Measurements from ENCODE around the gene DNAH8.
A peak's percentile ranks its signal among the peaks of the same experiment; 100 is the strongest.

Gene DNAH8

DNA sequence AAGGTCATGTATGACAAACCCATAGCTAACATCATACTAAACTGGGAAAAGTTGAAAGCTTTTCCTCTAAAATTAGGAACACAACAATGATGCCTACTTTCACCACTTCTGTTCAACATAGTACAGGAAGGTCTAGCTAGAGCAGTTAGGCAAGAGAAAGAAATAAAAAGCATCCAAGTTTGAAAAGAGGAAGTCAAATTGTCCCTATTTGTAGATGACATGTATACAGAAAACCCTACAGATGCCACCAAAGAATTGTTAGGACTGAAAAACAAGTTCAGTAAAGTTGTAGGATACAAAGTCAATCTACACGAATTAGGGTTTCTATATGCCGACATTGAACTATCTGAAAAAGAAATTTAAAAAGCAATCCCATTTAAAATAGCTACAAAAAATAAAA, 244.0 kb downstream of the DNAH8 start:
- DNase-seq (ENCODE audit: low read depth, low spot score) = no peak

DNA sequence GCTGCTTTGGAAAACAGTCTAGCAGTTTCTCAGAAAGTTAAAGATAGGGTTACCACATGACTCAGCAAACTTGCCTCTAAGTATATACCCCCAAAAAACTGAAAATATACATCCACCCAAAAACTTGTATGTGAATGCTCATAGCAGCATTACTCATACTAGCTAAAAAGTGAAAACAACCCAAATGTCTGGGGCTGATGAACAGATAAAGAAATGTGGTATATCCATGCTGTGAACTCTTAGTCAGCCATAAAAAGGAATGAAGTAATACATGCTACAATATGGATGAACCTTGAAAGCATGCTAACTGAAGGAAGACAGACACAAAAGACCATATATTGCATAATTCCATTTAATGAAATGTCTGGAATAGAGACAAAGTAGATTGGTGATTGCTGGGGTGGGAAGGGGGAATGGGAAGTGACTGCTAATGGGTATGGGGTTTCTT, 253.6 kb downstream of the DNAH8 start:
- no peak for DNase-seq (ENCODE audit: low read depth, low spot score)

DNA sequence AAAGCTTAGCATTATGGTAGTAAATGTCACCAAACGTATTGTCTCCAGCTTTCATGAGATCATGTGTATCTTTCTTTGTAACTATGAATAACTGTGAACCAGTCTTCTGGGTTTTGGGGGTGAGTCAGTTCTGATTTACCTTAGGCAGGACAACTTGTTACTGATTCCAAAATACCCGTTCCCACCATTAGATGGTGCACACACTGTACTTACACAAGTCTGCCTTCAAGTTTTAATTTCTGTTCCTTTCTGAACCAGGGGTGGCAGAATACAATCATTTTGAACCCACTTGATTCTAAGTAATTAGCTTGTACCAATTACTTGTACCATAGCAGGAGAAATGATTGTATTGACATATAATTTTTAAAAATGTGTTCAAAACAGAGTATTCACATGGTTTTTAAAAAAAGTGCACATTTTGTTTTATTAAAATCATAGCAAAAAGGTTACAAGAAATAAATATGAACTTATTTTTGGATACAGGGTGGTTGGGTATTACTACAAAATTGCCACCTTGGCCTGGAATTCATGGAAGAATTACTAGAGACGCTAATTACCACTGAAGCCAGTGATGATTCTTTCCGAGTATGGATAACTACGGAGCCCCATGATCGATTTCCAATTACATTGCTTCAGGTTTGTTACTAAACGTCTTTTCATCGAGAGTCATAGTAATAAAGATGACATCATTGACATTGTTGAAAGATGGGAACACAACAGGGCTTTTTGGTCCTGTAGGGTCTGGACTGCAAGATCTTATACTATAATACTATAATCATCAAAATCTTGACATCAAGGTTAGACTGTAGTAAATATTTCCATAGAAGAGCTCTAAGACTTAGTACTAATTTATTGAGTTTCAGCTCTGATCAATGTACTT, 258.3 kb downstream of the DNAH8 start:
- peak; percentile 71 for DNase-seq (ENCODE audit: low read depth, low spot score)

DNA sequence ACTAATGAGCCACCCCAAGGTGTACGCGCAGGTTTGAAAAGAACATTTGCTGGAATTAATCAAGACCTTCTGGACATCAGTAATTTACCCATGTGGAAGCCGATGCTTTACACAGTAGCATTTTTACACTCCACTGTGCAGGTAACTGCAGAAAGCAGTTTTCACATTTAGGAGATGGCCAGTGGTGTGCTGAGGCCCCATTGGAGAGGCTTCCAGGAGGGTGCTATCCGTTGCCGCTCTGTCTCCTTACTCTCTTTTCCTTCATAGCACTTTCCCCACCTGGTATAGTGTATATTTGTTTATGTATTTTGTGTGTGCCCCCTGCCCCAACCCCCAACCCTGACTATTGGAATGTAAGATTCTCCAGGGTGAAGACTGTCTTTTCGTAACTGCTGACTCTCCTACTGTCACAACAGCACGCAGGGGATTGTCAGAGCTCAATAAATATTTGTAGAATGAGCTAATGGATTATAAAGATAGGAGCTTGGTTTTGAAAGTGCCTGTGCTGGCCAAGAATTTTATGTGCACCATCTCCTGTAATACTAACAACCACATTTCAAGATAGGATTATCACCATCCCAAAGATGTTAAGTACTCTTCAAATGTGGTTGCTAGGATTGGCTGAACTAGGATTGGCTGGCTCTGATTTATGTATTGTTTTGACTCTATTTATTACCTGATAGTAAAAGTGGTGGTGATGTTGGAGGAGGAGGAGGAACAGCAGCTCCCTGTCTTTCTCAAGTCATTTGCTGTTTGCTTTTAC, 259.5 kb downstream of the DNAH8 start:
- DNase-seq (ENCODE audit: low read depth, low spot score) = no peak

DNA sequence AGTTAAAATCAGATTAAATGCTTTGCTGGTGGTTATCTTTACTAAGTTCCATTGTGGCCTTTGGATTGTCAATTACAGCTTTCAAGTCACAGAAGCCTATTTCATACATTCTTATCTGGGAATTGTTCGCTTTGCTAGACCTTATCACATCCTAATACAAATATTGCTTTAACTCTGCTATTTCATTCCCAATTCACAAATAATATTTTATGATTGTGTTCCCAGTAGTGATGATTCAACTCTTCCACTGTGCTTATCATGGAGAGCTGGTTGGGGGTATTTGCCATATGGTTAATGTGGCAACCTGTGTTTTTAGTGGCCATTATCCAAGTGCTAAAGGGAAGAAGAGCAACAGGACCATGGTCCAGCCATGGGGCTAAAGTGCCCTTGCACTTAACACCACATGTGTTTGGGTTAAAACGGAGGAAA, 260.5 kb downstream of the DNAH8 start:
- no peak for DNase-seq (ENCODE audit: low read depth, low spot score)

DNA sequence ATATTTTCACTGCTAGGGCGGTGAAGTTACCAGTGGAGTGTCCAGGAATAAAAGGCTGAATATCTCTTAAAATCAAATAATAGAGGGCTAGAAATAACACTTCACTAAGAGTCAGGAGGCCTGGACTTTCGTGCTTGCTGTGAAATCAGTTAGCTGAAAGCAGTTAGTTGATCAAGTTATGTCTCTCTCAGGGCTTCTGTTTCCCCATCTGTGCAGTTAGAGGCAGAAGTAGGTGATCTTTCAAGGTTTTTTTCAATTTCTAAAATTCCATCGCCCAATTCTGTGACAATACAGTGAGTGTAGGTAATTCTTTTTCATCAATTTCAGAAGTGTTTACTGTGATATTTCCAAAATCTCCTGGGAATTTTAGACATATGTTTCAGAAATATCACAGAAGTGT, 260.9 kb downstream of the DNAH8 start:
- no peak for DNase-seq (ENCODE audit: low read depth, low spot score)

DNA sequence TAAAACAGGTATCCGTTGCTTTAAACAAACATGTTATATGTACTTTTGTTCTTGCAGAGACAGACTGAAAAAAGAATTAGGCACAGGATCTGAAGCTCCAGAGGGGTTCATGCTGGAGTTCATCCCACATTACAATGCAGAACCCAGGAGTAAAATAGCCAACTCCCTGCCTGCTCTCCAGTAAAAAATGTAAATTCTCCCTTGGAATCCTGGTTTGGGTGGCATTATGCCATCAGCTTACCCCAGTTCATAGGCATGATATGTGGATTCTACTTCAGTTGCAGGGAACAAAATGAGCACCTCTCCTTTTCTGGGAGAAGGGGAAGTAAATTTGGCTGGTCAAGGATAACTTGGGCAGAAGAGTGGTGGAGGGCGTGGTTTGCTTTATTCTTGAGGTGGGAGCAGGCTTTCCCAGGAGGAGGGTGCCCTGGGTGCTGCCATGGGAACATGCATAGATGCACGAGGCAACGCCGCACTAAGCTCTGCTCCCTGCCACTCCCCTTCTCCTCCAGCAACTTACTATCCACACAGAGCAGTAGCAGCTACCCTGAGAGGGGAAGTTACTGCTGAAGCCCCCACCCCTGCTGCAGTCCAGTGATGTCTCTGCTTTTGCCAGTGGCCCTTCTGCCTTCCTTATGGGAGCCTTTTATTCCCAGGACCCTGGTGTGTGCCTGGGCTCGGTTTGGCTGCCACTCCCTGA, 261.8 kb downstream of the DNAH8 start:
- DNase-seq (ENCODE audit: low read depth, low spot score) = no peak

DNA sequence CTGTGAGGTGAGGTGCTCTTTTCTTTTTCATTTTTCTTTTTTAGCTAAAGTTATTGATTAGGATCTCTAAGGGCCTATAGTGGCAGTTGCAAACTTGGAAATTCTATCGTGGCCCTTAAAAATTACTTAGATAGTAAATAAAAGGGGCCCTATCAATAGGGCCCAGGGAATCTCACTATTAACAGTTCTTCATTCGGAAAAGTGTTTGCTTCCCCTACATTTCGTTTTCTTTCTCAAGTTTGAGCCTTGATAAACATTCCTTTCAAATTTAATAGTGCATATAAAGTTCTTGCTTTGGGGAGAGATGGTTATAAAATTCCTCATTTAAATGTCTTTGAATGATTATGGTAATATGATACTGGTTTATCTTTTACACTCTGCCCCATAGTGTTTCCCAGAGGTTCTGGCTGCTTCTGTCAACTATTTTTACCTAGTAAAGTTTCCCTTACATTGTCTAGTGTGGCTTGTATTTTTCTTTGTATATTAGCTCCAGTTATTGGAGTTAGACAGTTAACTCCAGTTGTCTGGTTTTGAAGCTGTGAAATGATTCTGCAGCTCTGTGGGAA, 263.1 kb downstream of the DNAH8 start:
- no peak for DNase-seq (ENCODE audit: low read depth, low spot score)

DNA sequence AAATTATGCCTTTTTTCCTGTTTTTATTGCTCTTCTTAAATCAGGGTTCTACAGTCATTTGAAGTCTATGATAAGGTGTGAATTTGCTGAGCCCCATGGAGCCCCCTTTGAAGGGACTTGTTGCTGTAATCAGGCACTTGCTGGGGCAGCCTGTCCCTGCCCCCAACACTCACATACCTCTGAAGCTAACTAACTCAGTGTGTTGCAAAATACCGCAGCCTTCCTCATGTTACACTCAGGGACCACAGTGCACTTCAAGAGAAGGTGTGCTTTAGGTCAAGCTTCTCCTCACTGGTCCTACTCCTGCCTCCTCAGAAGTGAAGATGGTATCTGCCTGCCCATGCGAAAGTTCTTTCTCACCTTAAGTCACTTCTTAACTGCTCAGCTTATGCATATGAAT, 267.4 kb downstream of the DNAH8 start:
- no peak for DNase-seq (ENCODE audit: low read depth, low spot score)

DNA sequence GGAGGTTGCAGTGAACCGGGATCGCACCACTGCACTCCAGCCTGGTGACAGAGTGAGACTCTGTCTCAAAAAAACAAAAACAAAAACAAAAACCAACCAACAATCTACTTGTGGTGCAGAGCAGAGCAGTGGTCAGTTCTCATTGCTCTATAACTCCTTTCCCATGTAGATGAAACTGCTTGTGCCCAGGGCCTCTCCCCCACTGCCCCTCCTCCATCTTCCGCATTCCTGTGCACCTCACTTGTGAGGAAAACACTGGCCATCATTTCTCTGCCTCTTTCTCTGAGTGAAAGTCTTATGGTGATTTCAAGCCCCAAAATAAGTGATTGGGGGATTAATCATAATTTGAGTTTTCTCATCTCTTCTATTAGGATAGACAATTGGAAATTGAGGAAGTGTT, 269.6 kb downstream of the DNAH8 start:
- DNase-seq (ENCODE audit: low read depth, low spot score) = no peak

DNA sequence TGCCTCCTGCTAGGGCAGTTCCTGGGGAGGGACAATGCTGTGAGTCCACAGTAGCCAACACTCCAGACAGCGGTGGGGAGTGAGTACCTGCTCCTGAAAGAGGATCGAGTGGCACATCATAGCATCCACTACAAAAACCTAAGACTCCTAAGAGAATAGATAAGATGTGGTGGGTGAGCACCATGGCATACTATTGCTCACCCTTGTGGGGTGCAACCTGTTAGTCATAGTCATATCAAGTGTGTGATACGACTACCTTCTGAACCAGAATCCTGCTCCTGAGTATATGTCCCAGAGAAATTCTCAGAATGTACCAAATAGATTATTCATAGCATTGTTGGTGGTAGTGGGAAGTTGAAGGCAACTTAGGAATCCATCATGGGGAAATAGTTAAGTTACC, 270.7 kb downstream of the DNAH8 start:
- no peak for DNase-seq (ENCODE audit: low read depth, low spot score)

DNA sequence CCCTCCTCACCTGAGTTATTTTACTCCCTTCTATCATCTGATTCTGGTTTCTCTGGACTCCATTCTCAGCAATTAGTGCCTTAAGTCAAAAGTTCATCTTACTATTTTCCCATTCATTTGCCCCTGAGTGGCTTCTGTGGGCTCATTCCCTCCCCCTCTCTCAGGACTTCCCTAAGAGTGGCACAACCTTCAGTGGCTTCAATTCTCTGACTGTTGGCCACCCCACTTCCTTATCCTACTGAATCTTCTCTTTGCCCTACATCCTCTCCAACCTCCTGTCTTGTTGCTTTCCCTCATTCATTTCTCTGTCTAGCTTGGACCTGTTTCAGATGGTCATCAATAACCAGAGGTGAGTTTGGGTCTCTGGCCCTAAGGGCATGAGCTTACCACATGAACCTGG, 272.4 kb downstream of the DNAH8 start:
- no peak for DNase-seq (ENCODE audit: low read depth, low spot score)

DNA sequence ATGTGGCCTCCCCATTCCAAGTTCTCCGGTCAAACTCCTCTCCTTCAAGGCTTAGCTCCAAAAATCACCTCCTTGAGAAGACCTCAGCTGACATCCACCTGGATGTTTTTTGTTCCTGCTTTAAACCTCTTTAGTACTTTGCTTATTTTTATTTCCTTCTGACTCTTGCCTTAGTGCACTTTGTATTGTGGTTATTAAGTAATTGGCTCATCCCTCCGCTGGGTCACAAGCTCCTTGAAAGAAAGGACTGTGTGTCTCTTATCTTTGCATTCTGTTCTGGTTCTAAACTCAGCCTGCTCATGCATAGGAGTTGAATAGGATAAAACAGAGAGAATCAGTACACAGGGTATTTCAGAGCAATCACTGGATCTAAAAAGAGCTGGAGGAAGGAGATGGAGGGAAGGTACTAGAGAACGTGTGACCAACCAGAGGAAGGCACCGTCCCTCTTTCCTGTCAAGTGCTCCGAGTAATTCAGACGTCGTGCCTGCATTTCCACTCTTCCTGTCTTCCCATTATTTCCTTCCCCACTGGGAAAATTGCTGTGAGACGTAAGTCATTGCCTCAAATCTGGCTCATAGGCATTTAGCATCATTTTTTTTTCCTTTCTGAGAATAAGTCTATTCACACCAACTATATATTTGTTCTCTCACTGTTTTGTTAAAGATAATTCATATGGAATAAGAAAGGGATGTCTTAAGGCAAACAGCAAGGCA, 273.8 kb downstream of the DNAH8 start:
- no peak for DNase-seq (ENCODE audit: low read depth, low spot score)

DNA sequence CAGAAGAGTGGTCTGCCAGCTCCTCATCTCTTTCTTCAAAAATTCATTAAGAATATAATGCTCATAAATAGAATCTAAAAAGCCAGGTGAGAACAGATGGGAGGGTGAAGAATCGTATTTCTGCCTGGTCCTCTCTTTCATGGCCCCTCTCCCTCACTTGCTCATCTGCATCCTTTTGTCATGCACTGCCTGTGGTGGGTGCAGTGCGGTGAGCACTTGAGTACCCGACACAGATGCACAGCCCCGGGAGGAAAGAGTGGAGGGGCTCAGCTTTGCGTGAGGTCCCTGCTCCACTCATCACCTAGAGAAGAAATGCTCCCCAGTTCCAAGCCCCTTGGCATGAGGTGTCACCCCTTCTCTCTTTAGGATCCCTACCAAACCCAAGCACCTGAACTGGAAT, 275.4 kb downstream of the DNAH8 start:
- no peak for DNase-seq (ENCODE audit: low read depth, low spot score)

DNA sequence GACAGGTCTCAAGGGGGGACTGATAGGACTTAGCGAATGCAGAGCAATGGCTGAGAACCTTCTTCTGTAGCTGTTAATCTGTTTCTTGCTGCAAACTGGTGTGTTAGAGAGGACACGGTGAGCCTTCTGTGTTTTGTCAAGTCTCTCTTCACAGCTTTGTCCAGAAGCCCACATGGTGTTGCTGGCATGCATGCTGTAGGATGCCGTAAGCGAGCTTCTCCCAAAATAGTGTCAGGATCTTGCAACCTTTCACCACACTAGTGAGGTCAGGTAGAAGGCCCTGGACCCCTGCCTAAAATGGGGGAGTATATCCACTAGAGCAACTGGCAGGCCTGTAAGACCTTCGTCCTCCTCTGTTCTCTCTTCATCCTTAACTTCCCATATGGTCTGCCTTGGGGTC, 281.6 kb downstream of the DNAH8 start:
- DNase-seq (ENCODE audit: low read depth, low spot score) = no peak

DNA sequence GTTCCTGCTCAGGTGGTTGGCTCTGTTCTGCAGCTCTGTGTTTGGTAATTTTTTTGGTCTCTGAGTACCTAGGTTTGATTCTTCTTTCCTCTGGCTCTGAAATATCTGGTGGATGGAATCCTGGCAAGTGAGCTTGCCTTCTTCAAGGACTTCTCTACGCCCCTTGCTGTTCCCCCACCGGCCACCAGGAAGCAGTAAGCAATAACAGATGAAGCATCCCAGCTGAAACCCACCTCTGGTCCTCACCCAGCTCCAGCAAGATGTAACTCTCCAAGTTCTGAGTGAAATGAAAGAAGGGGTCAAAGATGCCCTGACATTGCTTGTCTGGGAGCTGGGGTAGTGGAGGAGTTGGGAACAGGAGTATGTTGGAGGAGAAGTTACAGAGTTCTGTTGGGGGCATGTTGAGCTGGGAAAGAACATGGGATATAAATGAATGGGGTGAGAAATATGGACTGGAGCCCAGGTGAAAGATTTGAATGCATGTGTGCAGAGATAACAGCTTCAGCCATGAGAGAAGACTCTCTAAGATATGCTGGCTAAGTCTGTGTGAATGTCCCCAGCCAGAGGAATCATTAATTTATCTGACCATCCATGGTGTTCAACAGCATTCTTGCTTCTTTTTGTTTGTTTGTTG, 282.1 kb downstream of the DNAH8 start:
- DNase-seq (ENCODE audit: low read depth, low spot score) = peak; percentile 28

DNA sequence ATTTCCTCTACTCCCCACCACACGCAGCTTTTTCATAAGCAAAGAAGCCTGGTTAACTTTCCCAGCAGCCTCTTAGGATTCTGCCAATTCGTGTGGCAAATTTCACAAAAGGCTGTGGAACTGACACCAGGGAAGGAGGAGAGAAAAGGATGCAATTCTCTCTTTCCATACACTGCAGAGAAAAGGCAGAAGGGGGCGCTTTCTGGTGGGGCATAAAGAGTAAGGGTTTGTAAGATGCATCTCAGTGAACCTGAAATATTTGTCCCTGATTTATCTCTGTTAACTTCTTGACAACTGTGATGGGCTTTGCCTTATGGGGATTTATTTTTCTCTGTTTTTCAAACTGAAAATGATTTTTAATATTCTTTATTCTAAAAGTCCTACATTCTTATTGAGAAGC, 288.0 kb downstream of the DNAH8 start:
- no peak for DNase-seq (ENCODE audit: low read depth, low spot score)

DNA sequence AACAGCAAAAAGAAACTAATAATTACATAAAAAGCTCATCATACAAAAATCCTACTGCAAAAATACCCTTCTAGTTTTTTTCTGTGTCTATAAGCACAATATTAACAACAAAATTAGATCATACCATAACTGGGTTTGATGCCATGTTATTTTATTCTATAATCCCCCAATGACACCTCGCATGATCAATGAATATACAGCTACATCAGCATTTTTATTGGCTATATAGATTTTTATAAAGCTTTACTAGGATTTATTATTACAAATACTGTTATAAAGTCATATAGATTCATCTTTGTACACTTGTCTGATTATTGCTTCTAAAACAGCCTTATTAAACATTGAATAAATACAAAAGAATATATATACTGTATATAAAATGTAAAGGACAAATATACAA, 288.4 kb downstream of the DNAH8 start:
- no peak for DNase-seq (ENCODE audit: low read depth, low spot score)

DNA sequence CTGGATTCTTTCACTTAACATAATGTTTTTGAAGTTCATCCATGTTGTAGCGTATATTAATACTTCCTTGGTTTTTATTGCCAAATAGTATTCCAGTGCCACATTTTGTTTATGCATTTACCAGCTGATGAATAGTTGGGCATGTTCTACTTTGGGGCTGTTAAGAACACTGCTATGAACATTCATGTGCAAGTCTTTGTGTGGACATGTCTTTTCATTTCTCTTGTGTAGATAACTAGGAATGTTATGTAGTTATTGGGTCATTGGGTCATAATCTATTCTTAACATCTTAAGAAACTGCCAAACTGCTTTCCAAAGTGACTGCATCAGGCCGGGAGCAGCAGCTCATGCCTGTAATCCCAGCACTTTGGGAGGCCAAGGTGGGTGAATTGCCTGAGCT, 289.7 kb downstream of the DNAH8 start:
- DNase-seq (ENCODE audit: low read depth, low spot score) = no peak

DNA sequence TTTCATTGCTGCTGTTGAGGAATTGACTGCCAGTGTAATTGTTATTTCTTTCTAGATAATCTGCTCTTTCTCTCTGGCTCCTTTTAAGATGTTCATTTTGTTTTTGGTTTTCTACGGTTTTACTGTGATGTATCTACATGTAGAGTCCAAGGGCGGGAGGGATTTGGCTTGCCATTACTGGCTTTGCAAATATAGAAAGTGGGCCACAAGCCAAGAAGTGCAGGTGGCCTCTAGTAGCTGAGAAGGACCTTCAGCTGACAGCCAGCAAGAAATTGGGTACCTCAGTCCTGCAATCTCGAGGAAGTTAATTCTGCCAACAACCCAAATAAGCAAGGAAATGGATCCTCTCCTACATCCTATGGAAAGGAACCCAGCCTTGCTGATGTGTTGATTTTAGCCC, 290.7 kb downstream of the DNAH8 start:
- no peak for DNase-seq (ENCODE audit: low read depth, low spot score)

DNA sequence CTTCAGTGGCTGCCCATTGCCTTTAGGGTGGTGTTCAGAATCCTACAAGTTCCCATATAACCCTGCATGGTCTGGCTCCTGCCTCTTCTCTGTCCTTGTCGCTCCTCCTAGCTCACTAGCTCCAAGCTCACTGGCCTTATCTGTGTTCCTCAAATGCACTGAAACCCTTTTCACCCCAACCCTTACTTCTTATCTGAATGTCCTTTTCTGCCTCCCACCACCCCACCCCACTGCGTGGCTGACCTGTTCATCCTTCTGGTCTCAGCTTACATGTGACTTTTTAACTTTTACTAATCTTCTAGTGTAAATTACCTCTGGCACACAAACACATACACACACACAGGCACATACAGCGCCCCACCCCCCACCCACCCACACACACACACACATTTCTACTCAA, 292.5 kb downstream of the DNAH8 start:
- no peak for DNase-seq (ENCODE audit: low read depth, low spot score)
